ENCODE results near the gene UBE2Q1.

GRCh38 chr1:154502066-154502743 is 56.3 kb downstream of the UBE2Q1 start, which contains the start of the genes SHE and TDRD10:
- no peak for TF ChIP-seq CTCF (IDR thresholded peaks at IDR 0.05; ENCODE audit: low read depth, low read length, missing input control)
- no peak for TF ChIP-seq YY1 (IDR thresholded peaks at IDR 0.05)
- no peak for TF ChIP-seq EGR1 (IDR thresholded peaks at IDR 0.05; ENCODE audit: low read depth in 2 of 2)
- no peak for TF ChIP-seq GABPA (IDR thresholded peaks at IDR 0.05 in 1 of 2, conservative IDR thresholded peaks at IDR 0.05 in 1 of 2)
- no peak for TF ChIP-seq FOXA2 (IDR thresholded peaks at IDR 0.05)
- TF ChIP-seq, protein P1, sequence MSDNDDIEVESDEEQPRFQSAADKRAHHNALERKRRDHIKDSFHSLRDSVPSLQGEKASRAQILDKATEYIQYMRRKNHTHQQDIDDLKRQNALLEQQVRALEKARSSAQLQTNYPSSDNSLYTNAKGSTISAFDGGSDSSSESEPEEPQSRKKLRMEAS (IDR thresholded peaks at IDR 0.05), result no peak
